ENCODE measurements around the gene RABIF. TPM values are rescaled to one million over a fixed set of nuclear protein-coding genes. Genes with fewer than 3 reads are reported as not detected.
A peak's percentile ranks its signal among the peaks of the same experiment; 100 is the strongest.
"Not testable (repeated sequence)": the region's sequence is repeated elsewhere in the genome, so short reads cannot be mapped to it uniquely, and the experiment has no call there.

RABIF gene
- 5.9 to 7.0 TPM (median 6.5 TPM) in 3 replicates for total RNA-seq

DNA sequence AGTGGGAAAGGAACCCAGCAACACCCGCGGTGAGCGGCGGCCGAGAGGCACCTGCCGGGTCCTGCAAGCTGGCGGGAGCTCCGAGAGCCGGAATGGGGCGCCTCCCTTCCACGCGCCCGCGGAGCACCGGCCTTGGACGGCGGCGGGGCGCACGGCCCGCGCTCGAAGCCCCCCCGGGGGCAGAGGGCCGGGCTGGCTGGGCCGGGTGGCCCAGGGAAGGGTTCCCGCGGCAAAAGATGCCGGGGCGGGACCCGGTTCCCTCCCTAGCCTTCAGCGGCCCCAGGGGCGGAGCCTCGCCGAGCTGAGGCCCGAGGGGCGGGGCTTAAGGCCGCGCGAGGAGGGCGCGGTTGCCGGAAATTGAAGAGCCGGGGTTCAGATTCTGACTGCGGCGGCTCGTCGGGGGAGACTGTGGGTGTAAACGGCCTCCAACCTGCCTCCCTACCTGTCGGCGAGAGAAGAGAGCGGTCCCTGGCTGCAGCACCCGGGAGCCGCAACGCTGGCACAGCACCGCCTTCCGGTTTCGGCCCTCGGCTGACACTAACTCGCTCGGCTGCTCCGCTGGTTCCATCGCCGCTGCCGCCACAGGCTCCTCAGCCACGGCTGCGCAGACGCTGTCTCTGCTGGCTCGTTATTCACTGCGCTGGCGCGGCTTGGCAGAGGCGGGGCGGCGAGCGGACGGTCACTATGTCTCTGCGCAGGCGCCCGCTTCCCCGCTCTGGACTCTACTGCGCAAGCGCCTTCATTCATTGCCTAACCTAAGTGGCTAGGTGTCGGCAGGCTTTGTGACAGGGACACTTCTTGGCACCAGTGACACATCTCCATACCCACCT lies at the start of gene RABIF:
Gene RABIF, minus strand, starts transcription at position 619 of the 830 bp plus-strand sequence. Its CDS starts 51 bp downstream, at position 568.
- Mint-ChIP-seq H3K27me3 (ENCODE audit: low read depth) (no peaks in the 10 kb centered on the region), H3K36me3 (peaks cover 12% of the 10 kb centered on the region), H3K4me1 (peaks cover 11% of the 10 kb centered on the region), H3K4me3 (peak within 1 kb of the TSS; percentile 93), H3K9me3 (no peaks in the 10 kb centered on the region), H3K27ac (peak within 1 kb of the TSS; percentile 97)
- TF ChIP-seq, protein P1, sequence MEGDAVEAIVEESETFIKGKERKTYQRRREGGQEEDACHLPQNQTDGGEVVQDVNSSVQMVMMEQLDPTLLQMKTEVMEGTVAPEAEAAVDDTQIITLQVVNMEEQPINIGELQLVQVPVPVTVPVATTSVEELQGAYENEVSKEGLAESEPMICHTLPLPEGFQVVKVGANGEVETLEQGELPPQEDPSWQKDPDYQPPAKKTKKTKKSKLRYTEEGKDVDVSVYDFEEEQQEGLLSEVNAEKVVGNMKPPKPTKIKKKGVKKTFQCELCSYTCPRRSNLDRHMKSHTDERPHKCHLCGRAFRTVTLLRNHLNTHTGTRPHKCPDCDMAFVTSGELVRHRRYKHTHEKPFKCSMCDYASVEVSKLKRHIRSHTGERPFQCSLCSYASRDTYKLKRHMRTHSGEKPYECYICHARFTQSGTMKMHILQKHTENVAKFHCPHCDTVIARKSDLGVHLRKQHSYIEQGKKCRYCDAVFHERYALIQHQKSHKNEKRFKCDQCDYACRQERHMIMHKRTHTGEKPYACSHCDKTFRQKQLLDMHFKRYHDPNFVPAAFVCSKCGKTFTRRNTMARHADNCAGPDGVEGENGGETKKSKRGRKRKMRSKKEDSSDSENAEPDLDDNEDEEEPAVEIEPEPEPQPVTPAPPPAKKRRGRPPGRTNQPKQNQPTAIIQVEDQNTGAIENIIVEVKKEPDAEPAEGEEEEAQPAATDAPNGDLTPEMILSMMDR (IDR thresholded peaks at IDR 0.05; ENCODE audit: unreplicated experiment): no peak
- DNase-seq (ENCODE audit: low spot score in 2 of 2, unreplicated experiment in 2 of 2): peak; percentile 94 to 96

DNA sequence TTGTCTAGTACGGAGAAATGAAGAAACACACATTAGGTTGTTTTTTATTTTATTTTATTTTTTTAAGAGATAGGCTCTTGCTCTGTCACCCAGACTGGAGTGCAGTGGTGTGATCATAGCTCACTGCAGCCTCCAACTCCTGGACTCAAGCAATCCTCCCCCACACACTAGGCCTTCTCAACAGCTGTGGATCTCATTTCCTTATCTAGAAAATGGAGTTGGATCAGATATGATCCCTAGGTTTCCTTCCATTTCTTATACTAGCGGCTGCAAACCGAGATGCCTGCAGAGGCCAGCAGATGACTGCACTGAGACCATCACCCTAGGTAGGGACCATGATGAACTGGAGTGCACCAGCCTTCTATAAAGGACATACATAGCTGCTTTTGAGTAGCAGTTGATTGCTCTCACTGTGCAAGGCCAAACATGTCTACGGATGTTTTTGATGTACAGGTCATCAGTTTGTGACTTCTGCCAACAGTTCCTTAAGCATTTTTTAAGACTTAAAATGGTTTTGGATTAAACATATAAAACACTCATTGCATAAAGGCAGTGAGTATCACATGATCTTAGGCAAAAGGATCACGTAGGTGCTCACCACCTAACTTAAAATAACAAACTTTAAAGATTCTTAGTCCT lies 49.5 kb upstream of the RABIF start:
- H3K9me3 Mint-ChIP-seq: peaks cover 2% of the 10 kb centered on the region
- peaks cover 3% of the 10 kb centered on the region for H3K27me3 Mint-ChIP-seq (ENCODE audit: low read depth)
- no peaks in the 10 kb centered on the region for H3K4me1 Mint-ChIP-seq
- no peak overlapping the region for H3K4me3 Mint-ChIP-seq
- no peak overlapping the region for H3K27ac Mint-ChIP-seq
- peaks cover 19% of the 10 kb centered on the region for H3K36me3 Mint-ChIP-seq
- TF ChIP-seq, protein P1 (IDR thresholded peaks at IDR 0.05; ENCODE audit: unreplicated experiment): no peak
- DNase-seq (ENCODE audit: low spot score in 2 of 2, unreplicated experiment in 2 of 2): no peak

GRCh38 chr1:202936409-202936808 lies 47.5 kb upstream of the RABIF start:
- not testable (repeated sequence) for DNase-seq (ENCODE audit: low spot score in 2 of 2, unreplicated experiment in 2 of 2); H3K9me3 Mint-ChIP-seq; H3K4me1 Mint-ChIP-seq; H3K27me3 Mint-ChIP-seq (ENCODE audit: low read depth); H3K36me3 Mint-ChIP-seq; H3K27ac Mint-ChIP-seq; H3K4me3 Mint-ChIP-seq

GRCh38 chr1:202935844-202936243 lies 46.9 kb upstream of the RABIF start:
- H3K27me3 Mint-ChIP-seq (ENCODE audit: low read depth): peaks cover 3% of the 10 kb centered on the region
- H3K4me1 Mint-ChIP-seq: no peaks in the 10 kb centered on the region
- peaks cover 9% of the 10 kb centered on the region for H3K9me3 Mint-ChIP-seq
- TF ChIP-seq, protein P1 (IDR thresholded peaks at IDR 0.05; ENCODE audit: unreplicated experiment): no peak
- DNase-seq (ENCODE audit: low spot score in 2 of 2, unreplicated experiment in 2 of 2): no peak
- peaks cover 5% of the 10 kb centered on the region for H3K36me3 Mint-ChIP-seq
- H3K27ac Mint-ChIP-seq: no peak overlapping the region
- no peak overlapping the region for H3K4me3 Mint-ChIP-seq

- peaks cover 3% of the 10 kb centered on the region for H3K27me3 Mint-ChIP-seq (ENCODE audit: low read depth)
- H3K4me1 Mint-ChIP-seq: no peaks in the 10 kb centered on the region
- peaks cover 2% of the 10 kb centered on the region for H3K36me3 Mint-ChIP-seq
- no peak overlapping the region for H3K27ac Mint-ChIP-seq
- TF ChIP-seq, protein P1 (IDR thresholded peaks at IDR 0.05; ENCODE audit: unreplicated experiment): no peak
- no peak overlapping the region for H3K4me3 Mint-ChIP-seq
- no peak for DNase-seq (ENCODE audit: low spot score in 2 of 2, unreplicated experiment in 2 of 2)
- peaks cover 9% of the 10 kb centered on the region for H3K9me3 Mint-ChIP-seq
Measured at GRCh38 chr1:202934755-202935154, 45.8 kb upstream of the RABIF start.

DNA sequence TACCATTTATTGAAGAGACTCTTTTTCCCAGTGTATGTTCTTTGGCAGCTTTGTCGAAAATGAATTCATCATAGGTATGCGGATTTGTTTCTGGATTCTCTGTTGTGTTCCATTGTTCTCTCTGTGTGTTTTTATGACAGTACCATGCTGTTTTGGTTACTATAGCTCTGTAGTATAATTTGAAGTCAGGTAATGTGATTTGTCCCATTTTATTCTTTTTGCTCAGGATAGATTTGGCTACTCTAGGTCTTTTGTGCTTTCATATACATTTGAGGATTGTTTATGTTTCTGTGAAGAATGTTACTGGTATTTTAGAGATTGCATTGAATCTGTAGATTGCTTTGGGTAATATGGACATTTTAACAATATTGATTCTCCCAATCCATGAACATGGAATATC lies 43.5 kb upstream of the RABIF start:
- H3K4me1 Mint-ChIP-seq: no peaks in the 10 kb centered on the region
- no peak overlapping the region for H3K4me3 Mint-ChIP-seq
- H3K27ac Mint-ChIP-seq: no peak overlapping the region
- H3K36me3 Mint-ChIP-seq: no peaks in the 10 kb centered on the region
- H3K27me3 Mint-ChIP-seq (ENCODE audit: low read depth): peaks cover 3% of the 10 kb centered on the region
- H3K9me3 Mint-ChIP-seq: peaks cover 9% of the 10 kb centered on the region
- TF ChIP-seq, protein P1 (IDR thresholded peaks at IDR 0.05; ENCODE audit: unreplicated experiment): no peak
- DNase-seq (ENCODE audit: low spot score in 2 of 2, unreplicated experiment in 2 of 2): no peak

Measured in mesothelial cell of epicardium (in vitro differentiated cells).